ENCODE data around the gene SNCA. TPM values are rescaled to one million over a fixed set of nuclear protein-coding genes. Genes with fewer than 3 reads are reported as not detected.

Gene SNCA
- total RNA-seq, 1 experiment from 2014 or later = 3.1 TPM

- POLR2A ChIA-PET (ENCODE audit: low non-redundant PET) = no interaction called here
- BruUV-seq (replicated peaks) = no TSS peak
- intact Hi-C loops (cut with micrococcal nuclease; ENCODE audit: unreplicated experiment) = no loop called here
Observed at GRCh38 chr4:89682808-89683207, 154.2 kb downstream of the SNCA start.

DNA sequence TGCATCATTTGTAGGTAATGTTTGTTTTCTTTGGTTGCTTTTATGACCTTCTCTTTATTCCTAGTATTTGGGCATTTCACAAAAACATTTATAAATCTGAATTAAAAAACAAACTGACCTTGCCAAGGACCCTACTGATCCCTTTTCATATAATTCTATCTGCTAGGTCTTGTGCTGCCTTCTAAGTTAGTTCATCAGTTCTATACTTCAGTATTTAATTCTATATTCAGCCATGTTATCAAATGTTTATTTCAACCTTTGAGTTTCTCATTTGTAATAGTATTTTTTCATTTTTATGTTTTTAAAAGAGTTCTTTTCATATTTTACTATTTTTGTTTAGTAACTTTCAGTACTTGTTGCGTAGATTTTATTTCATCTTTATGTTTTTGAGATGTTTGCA lies 155.3 kb downstream of the SNCA start:
- TF ChIP-seq CTCF (conservative IDR thresholded peaks at IDR 0.05; ENCODE audit: low read depth, low read length) (no peak), EZH2 (IDR thresholded peaks at IDR 0.05; ENCODE audit: borderline replicate concordance, low read depth, low read length, poor library complexity, severe bottlenecking) (no peak)
- no peaks in the 10 kb centered on the region for H3K4me1 ChIP-seq (ENCODE audit: insufficient read depth, low read length, poor library complexity, severe bottlenecking)
- no TSS peak for BruUV-seq (replicated peaks)
- intact Hi-C loops (cut with micrococcal nuclease; ENCODE audit: unreplicated experiment) = no loop called here
- POLR2A ChIA-PET (ENCODE audit: low non-redundant PET) = no interaction called here
- no peak overlapping the region for H3K27ac ChIP-seq (ENCODE audit: low read depth, low read length, poor library complexity, severe bottlenecking)
- no peak overlapping the region for H3K4me3 ChIP-seq (ENCODE audit: low read depth, low read length, poor library complexity, severe bottlenecking)
- H3K36me3 ChIP-seq (ENCODE audit: insufficient read depth, low read length, poor library complexity, severe bottlenecking) = no peaks in the 10 kb centered on the region
- H3K9me3 ChIP-seq (ENCODE audit: low read depth, low read length, poor library complexity, severe bottlenecking) = no peaks in the 10 kb centered on the region
- no peak for DNase-seq (ENCODE audit: low spot score)
- H3K27me3 ChIP-seq (replicated peaks; ENCODE audit: insufficient read depth, low read depth, low read length, poor library complexity) = no peaks in the 10 kb centered on the region
- CTCF ChIA-PET = no interaction called here

More at GRCh38 chr4:89682808-89683207, 154.2 kb downstream of the SNCA start:
- TF ChIP-seq EZH2 (IDR thresholded peaks at IDR 0.05; ENCODE audit: borderline replicate concordance, low read depth, low read length, poor library complexity, severe bottlenecking) = no peak
- TF ChIP-seq CTCF (conservative IDR thresholded peaks at IDR 0.05; ENCODE audit: low read depth, low read length) = no peak
- Histone ChIP-seq H3K27me3 (replicated peaks; ENCODE audit: insufficient read depth, low read depth, low read length, poor library complexity) (no peaks in the 10 kb centered on the region), H3K36me3 (ENCODE audit: insufficient read depth, low read length, poor library complexity, severe bottlenecking) (no peaks in the 10 kb centered on the region), H3K4me3 (ENCODE audit: low read depth, low read length, poor library complexity, severe bottlenecking) (no peak overlapping the region), H3K4me1 (ENCODE audit: insufficient read depth, low read length, poor library complexity, severe bottlenecking) (no peaks in the 10 kb centered on the region), H3K9me3 (ENCODE audit: low read depth, low read length, poor library complexity, severe bottlenecking) (no peaks in the 10 kb centered on the region), H3K27ac (ENCODE audit: low read depth, low read length, poor library complexity, severe bottlenecking) (no peak overlapping the region)
- no peak for DNase-seq (ENCODE audit: low spot score)
- CTCF ChIA-PET = no interaction called here

GRCh38 chr4:89681219-89681618 lies 155.7 kb downstream of the SNCA start:
- TF ChIP-seq EZH2 (IDR thresholded peaks at IDR 0.05; ENCODE audit: borderline replicate concordance, low read depth, low read length, poor library complexity, severe bottlenecking) = no peak
- no peak for TF ChIP-seq CTCF (conservative IDR thresholded peaks at IDR 0.05; ENCODE audit: low read depth, low read length)
- H3K27ac ChIP-seq (ENCODE audit: low read depth, low read length, poor library complexity, severe bottlenecking) = no peak overlapping the region
- H3K27me3 ChIP-seq (replicated peaks; ENCODE audit: insufficient read depth, low read depth, low read length, poor library complexity) = no peaks in the 10 kb centered on the region
- DNase-seq (ENCODE audit: low spot score) = no peak
- no peaks in the 10 kb centered on the region for H3K36me3 ChIP-seq (ENCODE audit: insufficient read depth, low read length, poor library complexity, severe bottlenecking)
- ChIA-PET POLR2A (ENCODE audit: low non-redundant PET) (no interaction called here), CTCF (no interaction called here)
- BruUV-seq (replicated peaks) = no TSS peak
- no peaks in the 10 kb centered on the region for H3K4me1 ChIP-seq (ENCODE audit: insufficient read depth, low read length, poor library complexity, severe bottlenecking)
- H3K4me3 ChIP-seq (ENCODE audit: low read depth, low read length, poor library complexity, severe bottlenecking) = no peak overlapping the region
- intact Hi-C loops (cut with micrococcal nuclease; ENCODE audit: unreplicated experiment) = no loop called here
- H3K9me3 ChIP-seq (ENCODE audit: low read depth, low read length, poor library complexity, severe bottlenecking) = no peaks in the 10 kb centered on the region

All from A673 (cell line).